HG03095 (cell line): ENCODE measurements around the gene ADH4.
"Not testable (repeated sequence)": the region's sequence is repeated elsewhere in the genome, so short reads cannot be mapped to it uniquely, and the experiment has no call there.

Experiments used
- ATAC-seq: cut with Tn5 transposase; IDR thresholded peaks from one replicate; pipeline ENCODE4 v1.9.1; 2021; ENCODE audit warnings: moderate library complexity; ENCODE audit not compliant: unreplicated experiment

The ADH4 gene

DNA sequence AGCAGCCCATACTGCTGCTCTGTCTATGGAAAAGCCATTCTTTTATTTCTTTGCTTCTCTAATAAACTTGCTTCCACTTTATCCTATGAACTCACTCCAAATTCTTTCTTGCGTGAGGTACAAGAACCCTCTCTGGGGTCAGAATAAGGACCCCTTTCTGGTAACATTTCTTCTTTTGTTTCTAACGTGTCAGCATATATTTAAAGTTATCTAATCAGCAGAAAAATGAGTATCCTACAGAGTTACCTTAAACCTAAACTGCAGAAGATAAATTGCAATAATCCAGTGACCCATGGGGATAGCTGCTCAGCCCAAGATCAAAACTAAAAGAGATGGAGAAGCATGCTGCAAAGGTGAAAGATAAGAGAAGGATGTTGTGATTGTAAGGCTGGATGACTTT, 59.5 kb downstream of the ADH4 start:
- no peak for ATAC-seq

DNA sequence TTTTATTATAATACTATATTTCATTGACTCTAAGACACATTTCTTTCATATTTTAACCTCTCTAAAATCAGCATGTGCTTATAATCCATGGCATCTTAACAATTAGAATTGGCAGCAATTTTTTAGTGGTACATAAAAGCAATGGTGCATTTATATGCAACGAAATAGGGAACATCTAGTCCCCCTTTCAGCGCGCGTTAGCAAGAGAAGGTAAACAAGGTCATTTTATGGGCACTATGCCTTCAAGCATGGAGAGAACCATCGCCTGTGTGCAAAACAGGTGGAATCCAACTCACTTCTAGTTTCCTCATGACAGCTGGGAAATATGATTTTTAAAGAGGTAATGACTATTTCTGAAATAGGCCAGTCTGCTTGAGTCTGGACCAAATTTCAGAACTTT, 61.9 kb downstream of the ADH4 start:
- no peak for ATAC-seq

- not testable (repeated sequence) for ATAC-seq
These were observed 63.2 kb downstream of the ADH4 start for GRCh38 chr4:99080869-99081268.

DNA sequence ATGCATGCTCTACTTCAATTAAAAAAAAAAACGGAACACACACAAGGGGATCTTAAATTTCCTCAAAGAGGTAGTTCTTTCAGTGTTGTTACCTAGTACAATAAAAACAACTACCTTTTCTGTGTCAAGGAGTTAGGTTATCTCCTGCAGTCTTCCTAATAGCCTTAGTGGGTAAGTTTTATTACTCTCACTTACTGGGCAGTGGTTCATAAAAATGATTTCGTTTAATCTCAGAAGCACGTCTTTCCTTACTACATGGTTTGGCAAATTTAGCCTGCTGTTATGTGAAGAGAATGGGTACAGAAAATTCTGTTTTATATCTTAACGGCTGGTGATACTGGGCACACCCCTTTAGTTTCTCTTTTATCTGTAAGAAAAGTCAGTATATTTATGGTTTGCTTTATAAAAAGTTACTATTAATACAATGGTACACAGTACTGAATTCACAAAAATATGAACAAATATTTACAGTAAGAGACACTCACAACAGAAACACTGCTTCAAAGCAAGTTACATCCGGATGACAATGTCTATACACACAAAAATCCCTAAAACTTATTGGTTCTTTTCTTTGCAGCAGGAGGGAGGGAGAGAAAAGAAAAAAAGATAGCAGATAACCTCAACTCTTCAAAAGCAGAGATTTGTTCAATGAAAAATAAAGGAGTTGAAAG, 64.3 kb downstream of the ADH4 start:
- ATAC-seq, result no peak

GRCh38 chr4:99078931-99079624, 65.0 kb downstream of the ADH4 start:
- no peak for ATAC-seq

DNA sequence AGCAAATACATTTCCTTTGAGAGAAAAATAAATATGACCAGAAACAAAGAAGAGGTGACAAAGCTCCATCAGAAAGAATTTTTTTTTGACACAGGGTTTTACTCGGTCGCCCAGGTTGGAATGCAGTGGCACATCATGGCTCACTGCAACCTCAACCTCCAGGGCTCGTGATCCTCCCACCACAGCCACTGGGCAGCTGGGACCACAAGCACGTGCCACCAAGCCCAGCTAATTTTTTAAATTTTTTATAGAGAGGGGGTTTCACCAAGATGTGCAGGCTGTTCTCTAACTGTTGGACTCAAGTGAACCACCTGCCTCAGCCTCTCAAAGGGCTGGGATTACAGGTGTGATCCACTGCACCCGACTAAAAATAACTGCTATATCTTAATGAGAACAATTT, 65.8 kb downstream of the ADH4 start:
- no peak for ATAC-seq

GRCh38 chr4:99077177-99077576, 66.9 kb downstream of the ADH4 start:
- no peak for ATAC-seq

DNA sequence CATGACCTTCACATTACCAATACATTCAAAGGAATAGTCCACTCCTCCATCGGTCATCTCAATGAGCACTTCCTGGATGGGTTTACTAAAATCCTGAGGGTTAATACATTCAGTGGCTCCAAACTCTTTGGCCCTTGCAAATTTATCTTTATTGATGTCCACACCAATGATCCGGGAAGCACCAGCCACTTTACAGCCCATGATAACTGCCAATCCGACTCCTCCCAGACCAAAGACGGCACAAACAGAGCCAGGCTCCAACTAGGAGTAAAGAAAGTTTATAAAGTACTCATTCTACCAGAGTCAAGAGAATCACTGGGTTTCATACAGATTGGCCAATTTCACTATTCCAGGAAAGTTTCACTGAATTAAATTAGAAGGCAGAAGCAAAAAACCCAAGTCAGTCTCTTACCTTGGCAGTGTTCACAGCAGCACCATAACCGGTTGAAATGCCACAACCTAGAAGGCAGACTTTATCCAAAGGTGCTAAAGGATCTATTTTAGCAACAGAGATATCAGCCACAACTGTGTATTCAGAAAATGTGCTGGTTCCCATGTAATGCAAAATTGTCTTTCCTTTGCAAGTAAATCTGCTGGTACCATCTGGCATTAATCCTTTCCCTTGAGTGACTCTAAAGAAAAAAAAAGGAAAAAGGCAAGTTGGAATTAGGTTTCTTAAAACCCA, 67.7 kb downstream of the ADH4 start:
- no peak for ATAC-seq

GRCh38 chr4:99074816-99075215, 69.3 kb downstream of the ADH4 start:
- no peak for ATAC-seq
